ENCODE results near the gene HNF1B.

GRCh38 chr17:37761961-37762360 is 17.1 kb upstream of the HNF1B start:
- TF ChIP-seq GATA3 (IDR thresholded peaks at IDR 0.05; ENCODE audit: low read depth, low read length) (no peak), GATA2 (IDR thresholded peaks at IDR 0.05; ENCODE audit: low read depth, low read length) (no peak)
